OCI-LY3 (cell line): ENCODE measurements around the gene TLR6.
A peak's percentile ranks its signal among the peaks of the same experiment; 100 is the strongest.

Experiments used
- EZH2phosphoT487 ChIP-seq: fragments of 200-600 bp; shearing (Covaris generic); IDR thresholded peaks from 2 replicates; pipeline ENCODE4 v1.6.1; 2018; ENCODE audit warnings: antibody characterized with exemption, mixed run types, low read depth
- TF ChIP-seq, protein P1 (sequence below): fragments of 200-600, 300-600 bp; sonication (generic); IDR thresholded peaks from 2 replicates; pipeline ENCODE4 v1.5.1; 2014; ENCODE audit warnings: antibody characterized with exemption, low read length, low read depth

DNA sequence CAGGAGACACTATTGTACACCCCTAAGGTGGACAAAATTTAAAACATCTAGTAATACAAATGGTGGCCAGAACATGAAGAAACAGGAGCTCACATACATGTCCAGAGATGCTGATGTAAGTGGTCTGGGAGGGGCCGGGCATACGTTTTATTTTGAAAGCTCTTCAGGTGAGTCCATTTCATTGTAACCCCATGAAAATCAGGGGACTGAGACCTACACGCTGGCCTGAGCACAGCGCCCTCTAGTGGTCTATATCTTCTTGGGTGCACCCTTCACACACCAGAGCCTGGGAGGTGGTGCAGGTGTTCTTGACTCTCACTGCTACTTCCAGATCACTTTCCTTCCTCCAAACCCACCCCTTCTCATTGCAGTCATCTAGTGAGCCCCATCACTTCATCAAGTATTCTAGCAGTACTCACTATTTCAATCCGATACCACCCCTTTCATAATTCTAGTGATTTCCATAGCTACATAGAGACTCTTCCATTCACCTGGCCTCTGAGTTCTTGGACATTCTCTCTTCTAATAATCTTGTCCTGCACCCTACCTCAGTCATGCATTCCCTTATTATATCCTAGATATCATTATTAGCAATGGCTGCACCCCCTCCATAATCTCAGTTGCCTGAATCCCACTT lies 4.3 kb upstream of the TLR6 start:
- TF ChIP-seq, protein P1, sequence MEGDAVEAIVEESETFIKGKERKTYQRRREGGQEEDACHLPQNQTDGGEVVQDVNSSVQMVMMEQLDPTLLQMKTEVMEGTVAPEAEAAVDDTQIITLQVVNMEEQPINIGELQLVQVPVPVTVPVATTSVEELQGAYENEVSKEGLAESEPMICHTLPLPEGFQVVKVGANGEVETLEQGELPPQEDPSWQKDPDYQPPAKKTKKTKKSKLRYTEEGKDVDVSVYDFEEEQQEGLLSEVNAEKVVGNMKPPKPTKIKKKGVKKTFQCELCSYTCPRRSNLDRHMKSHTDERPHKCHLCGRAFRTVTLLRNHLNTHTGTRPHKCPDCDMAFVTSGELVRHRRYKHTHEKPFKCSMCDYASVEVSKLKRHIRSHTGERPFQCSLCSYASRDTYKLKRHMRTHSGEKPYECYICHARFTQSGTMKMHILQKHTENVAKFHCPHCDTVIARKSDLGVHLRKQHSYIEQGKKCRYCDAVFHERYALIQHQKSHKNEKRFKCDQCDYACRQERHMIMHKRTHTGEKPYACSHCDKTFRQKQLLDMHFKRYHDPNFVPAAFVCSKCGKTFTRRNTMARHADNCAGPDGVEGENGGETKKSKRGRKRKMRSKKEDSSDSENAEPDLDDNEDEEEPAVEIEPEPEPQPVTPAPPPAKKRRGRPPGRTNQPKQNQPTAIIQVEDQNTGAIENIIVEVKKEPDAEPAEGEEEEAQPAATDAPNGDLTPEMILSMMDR: peak; percentile 92
- TF ChIP-seq EZH2phosphoT487: no peak
